Left cardiac atrium (tissue), 4 donors: ENCODE results near the gene ZNF500. TPM values are rescaled to one million over a fixed set of nuclear protein-coding genes. Genes with fewer than 3 reads are reported as not detected.
"Not testable (repeated sequence)": the region's sequence is repeated elsewhere in the genome, so short reads cannot be mapped to it uniquely, and the experiment has no call there.

Experiments used
- ATAC-seq, 2 donors: fragments of 200-7000 bp; cut with Tn5 transposase; one replicate each; pipeline ENCODE4 v1.9.1; 2020; ENCODE audit warnings: mild to moderate bottlenecking in 2 of 2, moderate library complexity in 2 of 2
- DNase-seq: peaks from one replicate; pipeline ENCODE4 v3.0.0-alpha.2; 2020
- intact Hi-C, 2 donors: fragments of 100-400 bp; cut with DNase I; formaldehyde crosslinking; loops; one replicate each; pipeline versions ENCODE4 v1.14.1 to v1.15.1; 2022 to 2023
- total RNA-seq, 2 donors: library from RNA; stranded (reverse); fragmentation: NEBNext Ultra II Directional; extraction: Animal tissue kit (Norgen Biotek cat#: 25700); gene quantifications; one replicate each; pipeline ENCODE4 v1.2.1, GENCODE V29; 2021
- donor health status: DM: no; HTN: yes; CAD: no.
- donor health status: DM: no; HTN: yes; CAD: no; lungs with severe emphysema.
- donor health status: DM: yes; HTN: yes; CAD: no.
- donor health status: Dilated cardiomyopathy.

Gene ZNF500
- total RNA-seq, 2 donors from 2014 or later, result 6.3 to 10.3 TPM

DNA sequence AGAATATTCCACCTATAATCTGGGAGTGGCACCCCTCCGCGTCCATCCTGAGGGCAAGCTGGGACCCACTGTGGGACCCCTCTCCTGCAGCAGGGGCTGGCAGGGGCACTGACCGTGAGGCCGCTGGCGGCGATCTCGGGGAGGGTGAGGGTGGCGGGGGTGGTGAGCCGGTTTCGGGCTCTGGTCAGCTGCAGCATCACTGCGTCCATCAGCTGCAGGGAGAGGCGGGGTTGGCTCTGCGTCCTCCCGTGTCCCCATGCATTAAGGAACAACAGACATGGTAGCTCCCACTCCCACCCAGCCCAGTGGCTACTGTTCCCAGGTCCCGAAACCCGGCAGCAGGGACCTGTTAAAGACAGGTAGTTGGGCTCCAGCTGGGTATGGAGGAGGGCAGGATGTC, 31.5 kb upstream of the ZNF500 start:
- intact Hi-C loops, result no loop called here
- DNase-seq (no peak), ATAC-seq (no peak)

DNA sequence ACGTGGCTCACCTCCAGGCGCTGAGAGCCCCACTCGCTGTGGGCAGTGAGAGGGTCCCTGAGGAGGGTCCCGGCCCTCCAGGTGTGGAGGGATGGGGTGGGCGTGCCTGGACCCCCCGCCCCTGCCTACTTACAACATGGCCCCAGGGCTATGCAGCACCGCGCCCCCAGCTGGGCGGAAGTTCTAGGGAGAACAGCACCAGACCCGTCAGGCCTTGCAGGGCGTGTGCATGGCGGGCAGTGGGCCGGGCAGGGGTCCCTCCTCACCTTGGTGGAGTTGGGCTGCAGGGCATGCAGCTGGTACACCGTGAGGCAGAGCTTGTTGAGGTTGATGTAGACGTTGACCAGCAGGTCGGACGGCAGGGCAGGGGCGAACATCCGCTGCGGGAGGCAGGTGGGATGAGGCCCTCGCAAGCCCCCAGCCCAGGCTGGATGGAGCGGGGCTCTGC, 30.9 kb upstream of the ZNF500 start:
- ATAC-seq (no peak), DNase-seq (no peak)
- intact Hi-C loops, result no loop called here

DNA sequence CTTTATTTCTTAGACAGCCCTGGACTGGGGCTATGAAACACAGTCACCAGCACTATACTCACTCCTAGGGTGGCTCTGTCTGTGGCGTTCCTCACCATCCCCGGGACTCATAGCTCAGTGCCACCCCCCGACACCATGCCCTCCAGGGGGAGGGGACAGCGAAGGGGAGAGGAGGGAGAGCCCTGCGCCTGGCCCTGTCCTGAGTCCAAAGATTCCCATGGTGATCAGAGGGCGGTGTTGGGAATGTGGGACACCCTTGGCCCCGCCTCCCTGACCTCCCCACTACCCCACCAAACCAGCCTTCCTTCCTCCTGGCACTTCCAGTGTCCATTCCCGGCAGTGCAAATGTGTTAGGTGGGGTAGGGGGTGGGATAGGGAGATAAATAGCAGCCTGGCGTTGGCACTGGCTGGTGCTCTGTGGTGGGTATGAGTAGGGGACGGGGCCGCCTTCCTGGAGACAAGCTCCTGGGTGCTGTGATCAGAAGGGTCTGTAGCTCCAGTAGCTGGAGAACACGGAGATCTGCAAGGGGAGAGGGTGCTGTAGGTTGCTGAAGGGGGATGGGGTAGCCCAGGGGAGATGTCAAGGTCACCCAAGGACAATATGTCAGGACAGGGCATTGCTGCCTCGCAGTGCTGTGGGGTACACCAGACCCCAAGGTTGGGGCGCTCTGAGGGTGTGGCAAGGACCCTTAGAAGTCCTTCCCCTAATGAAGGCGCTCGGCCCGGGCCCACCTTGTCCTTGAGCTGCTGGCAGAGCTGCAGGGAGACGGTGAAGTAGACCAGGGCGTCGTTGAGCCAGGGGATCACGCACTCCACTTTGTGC, 30.2 kb upstream of the ZNF500 start:
- no peak for DNase-seq

DNA sequence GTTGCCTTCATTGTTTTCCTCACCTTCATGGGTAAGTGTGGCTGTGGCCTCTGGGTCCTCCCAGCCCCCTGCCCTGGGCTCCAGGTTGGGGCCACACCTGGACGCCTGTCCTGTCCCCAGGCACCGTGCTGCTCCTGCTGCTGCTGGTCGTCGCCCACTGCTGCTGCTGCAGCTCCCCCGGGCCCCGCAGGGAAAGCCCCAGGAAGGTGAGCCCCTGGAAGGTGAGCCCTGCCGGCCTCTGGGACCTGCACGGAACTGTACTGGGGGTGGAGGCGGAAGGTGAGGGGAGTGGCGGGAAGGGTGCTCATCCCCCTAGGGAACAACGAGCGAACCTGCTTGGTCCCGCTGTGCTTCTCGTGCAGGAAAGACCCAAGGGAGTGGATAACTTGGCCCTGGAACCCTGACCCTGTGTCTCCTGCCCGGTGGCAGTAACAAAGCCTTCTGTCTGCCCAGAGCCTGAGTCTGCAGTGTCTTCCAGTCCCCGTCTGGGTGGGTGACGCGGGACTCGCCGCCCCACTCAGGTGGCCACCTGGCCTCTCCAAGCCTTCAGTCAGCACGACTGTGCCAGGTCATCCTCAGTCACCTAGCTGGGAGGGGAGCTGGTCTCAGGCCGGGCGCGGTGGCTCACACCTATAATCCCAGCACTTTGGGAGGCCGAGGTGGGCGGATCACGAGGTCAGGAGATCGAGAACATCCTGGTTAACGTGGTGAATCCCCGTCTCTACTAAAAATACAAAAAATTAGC, 29.0 kb upstream of the ZNF500 start:
- no peak for DNase-seq
- ATAC-seq, result no peak
- intact Hi-C loops, result no loop called here

More for the DNA sequence above, 30.2 kb upstream of the ZNF500 start:
- ATAC-seq, result no peak
- intact Hi-C loops, result no loop called here

DNA sequence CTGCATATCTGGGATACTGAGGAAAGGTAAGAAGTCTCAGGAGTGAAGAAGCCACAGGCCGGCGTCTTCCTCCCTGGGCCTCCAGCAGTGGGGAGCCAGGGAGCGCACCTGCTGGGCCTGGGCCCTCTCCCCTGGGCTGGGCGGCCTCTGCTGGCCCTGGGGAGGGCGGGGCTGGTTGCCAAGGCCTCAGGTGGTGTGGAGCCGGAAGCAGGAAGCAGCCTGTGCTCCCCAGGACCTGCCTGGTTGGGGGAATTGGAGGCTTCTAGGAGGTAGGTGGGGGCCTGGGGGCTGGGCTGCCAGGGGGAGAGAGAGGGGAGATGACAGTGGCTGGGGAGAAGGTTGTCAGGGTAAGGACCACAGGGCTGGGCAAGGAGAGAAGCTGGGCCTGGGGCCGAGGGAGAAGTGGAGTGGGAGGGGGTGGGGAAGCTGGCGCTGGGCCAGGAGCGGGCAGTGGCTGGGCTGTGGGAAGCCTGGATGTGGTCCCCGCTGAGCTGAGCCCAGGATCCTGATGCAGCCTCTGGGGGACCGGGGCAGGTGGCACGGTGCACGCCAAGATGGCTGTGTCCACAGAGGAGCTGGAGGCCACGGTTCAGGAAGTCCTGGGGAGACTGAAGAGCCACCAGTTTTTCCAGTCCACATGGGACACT, 28.3 kb upstream of the ZNF500 start, which contains the start of gene SMIM22:
TSS of gene SMIM22 (plus strand) at position 189 of the 647 bp plus-strand sequence. CDS start at position 555, 366 bp downstream.
- intact Hi-C loops, result no loop called here
- ATAC-seq, result no peak
- no peak for DNase-seq

DNA sequence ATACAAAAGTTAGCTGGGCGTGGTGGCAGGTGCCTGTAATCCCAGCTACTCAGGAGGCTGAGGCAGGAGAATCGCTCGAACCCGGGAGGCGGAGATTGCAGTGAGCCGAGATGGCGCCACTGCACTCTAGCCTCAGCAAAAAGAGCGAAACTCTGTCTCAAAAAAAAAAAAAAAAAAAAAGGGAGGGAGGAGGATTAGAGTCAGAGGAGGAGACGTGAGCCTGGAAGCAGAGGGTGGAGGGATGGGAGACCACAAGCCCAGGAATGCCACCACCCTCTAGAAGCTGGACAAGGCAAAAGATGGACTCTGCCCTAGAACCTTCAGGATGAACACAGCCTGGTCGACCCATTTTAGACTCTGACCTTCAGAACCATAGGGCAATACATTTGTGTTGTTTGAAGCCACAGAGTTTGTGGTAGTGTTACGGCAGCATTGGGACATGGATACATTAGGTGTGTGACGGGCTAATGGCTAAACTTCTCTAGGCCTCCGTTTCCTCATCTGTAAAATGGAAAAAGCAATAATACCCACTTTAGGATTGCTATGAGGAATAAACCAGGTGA, 26.1 kb upstream of the ZNF500 start:
- DNase-seq (no peak), ATAC-seq (no peak)
- intact Hi-C loops, result no loop called here

DNA sequence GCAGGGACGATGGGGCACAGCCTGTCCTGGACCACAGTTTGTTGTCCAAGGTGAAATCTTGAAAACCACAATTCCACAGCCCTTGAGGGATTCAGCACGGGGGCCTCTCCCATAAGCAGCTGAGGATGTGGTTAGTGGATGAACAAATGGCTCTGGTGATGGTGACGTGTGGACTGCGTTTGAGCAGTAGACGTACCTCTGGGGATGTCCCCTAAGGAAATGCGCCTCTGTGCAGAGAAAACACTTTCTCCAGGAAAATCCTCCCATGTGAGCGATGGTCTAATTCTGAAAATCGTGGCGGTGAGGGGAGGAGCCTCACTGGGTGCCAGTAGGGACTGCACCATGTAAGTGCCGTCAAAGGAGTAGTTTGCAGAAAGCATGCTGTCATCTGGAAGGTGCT, 23.9 kb upstream of the ZNF500 start:
- DNase-seq, result no peak
- intact Hi-C loops, result no loop called here
- ATAC-seq, result no peak

DNA sequence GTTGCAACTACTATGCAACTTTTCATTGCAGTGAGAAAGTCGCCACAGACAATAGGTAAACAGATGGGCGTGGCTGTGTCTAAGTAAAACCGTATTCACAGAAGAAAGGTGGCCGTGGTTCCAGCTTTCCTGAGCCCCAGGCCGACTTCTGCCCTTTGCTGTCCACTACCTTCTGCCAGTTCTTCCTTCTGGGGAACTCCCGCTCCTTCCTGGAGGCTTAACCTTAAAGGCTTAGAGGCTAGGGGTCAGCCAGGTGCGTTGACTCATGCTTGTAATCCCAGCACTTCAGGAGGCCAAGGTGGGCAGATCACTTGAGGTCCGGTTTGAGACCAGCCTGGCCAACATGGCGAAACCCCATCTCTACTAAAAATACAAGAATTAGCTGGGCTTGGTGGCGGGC, 23.3 kb upstream of the ZNF500 start:
- DNase-seq (no peak), ATAC-seq (no peak)
- intact Hi-C loops, result no loop called here

DNA sequence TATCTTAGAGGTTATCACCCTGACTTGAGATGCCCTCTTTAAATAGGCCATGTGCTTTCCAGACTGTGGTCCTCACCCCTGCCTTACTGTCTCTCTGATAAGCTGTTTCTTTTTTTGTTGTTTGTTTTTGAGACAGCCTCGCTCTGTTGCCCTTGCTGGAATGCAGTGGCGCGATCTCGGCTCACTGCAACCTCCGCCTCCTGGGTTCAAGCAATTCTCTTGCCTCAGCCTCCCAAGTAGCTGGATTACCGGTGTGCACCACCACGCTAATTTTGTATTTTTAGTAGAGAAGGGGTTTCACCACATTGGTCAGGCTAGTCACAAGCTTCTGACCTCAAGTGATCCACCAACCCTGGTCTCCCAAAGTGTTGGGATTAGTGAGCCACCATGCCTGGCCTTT, 21.9 kb upstream of the ZNF500 start:
- ATAC-seq (no peak), DNase-seq (no peak)
- intact Hi-C loops, result no loop called here

DNA sequence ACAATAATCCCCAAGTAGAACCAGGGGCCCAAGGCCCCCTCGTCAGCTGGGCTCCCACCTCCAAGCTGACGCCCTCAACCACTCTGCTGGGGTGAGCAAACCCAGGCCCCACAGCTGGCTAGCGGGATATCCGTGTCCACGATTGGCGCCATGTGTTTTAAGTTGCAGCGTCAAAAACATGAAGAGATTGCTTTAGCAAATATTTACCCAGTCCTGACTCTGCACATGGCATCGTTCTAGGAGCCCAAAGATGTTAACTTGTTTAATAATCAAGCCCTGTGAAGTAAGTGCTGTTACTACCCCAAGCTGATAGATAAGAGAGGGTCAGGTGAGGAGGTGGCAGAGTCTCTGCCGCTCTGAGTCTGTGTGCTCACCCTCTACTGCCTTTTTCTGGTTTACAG, 21.5 kb upstream of the ZNF500 start:
- no peak for ATAC-seq

DNA sequence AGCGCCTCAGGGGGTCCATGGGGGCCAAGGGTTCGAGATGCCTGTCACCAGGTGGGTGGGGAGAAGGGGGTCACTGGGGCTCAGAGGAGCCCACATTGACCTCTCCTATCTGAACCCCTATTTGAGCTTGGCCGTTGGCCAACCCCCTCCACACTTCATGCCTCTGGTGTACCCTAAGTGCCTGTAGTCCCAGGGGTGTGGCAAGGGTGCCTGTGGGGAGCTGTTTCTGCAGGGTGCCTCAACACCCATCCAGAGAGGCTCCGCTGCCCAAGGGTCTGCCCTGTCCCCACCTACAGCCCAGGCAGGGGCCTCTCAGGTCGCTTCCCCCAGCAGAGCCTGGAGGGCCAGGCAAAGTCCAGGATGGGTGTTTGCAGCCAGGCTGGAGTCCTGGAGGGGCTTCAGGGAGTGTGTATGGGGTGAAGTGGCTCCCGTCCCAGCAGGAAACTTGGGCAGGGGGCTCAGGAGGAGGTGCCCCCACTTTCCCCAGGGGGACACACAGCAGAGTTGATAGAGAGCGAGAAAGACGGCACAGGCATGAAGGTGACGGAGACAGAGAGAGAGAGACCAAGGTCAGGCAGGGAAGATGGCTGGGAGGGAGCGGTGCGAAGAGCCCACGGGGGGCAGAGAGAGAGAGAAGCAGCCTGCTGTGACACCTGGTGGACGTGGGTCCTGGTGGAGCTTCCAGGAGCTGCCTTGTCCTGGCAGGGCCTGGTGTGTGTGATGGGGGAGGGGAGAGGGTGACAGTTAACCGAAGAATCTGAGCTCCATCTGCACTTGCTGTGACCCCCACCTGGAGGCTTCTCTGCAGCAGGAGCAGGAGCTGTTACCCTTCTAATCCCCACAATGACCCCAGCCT, 20.9 kb upstream of the ZNF500 start, which contains the start of gene SEPTIN12:
TSS of gene SEPTIN12 (minus strand) at position 719 of the 856 bp plus-strand sequence. CDS start at position 19, 700 bp downstream.
- no peak for DNase-seq
- intact Hi-C loops, result no loop called here
- no peak for ATAC-seq

More for the DNA sequence above, 21.5 kb upstream of the ZNF500 start:
- intact Hi-C loops, result no loop called here
- DNase-seq, result no peak

DNA sequence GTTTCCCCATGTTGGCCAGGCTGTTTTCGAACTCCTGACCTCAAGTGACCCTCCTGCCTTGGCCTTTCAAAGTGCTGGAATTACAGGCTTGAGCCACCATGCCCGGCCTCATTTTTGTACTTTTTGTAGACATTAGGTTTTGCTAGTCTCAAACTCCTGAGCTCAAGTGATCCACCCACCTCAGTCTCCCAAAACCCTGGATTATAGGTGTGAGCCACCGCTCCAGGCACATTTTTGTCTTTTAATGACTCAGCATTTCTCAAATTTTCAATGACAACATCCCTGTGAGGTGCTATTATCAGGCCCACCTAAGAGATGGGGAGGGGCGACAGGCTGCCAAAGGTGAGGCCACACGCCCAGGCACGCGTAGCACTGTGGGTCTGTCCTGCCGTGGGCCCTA, 20.1 kb upstream of the ZNF500 start:
- no peak for ATAC-seq
- DNase-seq, result no peak
- intact Hi-C loops, result no loop called here

DNA sequence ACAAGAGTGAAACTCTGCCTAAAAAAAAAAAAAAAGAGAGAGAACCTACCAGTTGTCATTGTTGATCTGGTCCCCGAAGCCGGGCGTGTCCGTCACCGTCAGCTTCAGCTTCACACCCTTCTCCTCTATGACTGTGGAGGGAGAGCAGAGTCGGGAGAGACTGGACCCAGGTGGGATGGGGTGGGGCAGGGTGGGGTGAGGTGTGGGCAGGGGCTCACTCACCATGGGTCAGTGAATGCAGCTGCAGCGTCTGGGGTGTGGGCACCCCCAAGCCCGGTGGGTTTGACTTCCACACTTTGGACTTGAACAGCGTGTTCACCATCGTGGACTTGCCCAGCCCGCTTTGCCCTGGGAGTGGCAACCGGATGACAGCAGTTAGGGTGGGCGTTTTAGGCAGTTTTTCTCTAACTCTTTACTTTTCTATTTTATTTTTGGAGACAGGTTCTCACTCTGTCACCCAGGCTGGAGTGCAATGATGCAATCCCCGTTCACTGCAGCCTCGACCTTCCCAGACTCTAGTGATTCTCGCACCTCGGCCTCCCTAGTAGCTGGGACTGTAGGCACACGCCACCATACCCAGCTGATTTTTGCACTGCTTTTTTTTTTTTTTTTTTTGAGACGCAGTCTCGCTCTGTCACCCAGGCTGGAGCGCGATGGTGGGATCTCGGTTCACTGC, 18.9 kb upstream of the ZNF500 start:
- ATAC-seq (no peak), DNase-seq (no peak)
- intact Hi-C loops, result no loop called here

DNA sequence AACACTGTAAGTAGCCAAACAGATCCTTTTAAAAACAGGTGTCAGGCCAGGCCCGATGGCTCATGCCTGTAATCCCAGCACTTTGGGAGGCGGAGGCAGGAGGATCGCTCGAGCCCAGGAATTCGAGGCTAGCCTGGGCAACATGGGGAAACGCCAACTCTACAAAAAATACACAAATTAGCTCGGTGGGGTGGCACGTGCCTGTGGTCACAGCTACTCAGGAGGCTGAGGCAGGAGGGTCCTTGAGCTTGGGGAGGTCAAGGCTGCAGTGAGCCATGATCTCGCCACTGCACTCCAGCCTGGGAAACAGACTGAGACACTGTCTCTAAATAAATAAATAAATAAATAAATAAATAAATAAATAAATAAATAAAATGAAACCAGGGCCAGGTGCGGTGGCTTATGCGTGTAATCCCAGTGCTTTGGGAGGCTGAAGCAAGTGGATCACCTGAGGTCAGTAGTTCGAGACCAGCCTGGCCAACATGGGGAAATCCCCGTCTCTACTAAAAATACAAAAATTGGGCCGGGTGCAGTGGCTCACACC, 17.6 kb upstream of the ZNF500 start:
- intact Hi-C loops, ATAC-seq, DNase-seq: not testable (repeated sequence)

DNA sequence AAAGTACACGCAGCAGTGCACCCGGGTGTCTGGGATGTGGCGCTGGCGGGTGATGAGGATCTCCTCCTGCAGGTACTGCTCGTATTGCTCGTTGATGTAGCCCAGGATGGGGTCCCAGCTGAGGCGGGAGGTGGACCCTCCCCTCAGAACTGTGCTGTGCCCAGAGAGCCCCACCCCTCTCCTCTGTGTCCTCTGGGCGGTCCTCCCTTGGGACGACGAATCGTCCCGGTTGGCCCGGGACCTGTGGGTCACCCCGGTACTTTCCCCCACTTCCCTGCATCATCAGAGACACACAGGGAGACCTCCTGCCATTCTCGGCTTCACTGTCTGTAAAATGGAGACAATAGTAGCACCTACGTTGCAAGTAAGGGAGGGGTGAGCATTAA, 17.0 kb upstream of the ZNF500 start:
- intact Hi-C loops, result no loop called here
- no peak for DNase-seq
- ATAC-seq, result no peak

DNA sequence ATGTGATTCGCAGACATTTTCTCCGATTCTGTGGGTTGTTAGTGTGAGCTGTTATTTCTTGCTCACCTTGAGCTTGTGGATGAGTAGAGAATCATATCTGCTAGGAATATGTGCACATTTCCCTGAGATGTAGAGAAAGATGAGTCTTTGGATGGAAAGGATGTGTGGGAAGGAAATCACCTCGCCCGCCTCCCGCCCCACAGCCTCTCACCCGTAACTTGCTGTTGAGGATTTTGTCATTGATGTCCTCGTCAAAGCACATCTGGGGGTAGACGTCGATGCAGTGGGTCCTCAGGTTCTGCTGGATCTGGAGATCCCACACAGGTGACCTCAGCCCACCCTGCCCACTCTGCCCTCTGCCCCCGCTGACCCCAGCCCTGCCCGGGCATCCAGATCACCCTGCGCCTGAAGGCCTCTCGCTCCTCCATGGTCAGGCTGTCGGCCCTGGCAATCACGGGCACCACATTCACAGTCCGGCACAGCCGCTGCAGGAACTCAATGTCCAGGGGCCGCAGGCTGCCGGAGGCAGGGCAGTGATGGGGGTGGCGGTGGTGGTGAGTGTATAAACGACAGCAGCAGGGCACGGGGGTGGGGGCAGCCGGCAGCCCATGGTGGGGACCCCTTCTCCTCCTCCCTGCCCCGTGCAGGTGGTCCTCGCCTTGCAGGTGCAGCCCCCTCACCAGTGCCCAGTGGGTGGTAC, 16.4 kb upstream of the ZNF500 start:
- DNase-seq (no peak), ATAC-seq (no peak)
- intact Hi-C loops, result no loop called here

DNA sequence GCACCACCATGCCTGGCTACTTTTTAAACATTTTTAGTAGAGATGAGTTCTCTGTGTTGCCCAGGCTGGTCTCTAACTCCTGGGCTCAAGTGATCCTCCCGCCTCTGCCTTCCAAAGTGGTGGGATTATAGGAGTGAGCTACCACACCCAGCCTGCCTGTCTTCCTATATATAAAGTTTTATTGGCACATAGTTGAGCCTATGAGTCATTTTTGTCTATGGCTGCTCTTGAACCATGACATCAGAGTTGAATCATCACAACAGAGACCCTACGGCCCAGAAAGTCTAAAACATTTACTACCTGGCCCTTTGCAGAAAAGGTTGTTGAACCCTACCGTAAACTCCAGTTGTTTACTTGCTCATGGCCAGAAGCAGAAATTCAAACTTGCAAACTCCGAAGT, 13.3 kb upstream of the ZNF500 start:
- ATAC-seq, result no peak

More for the DNA sequence above, 13.3 kb upstream of the ZNF500 start:
- DNase-seq, result no peak
- intact Hi-C loops, result no loop called here
